Neural cell (in vitro differentiated cells): ENCODE data around the gene CYP1A2. TPM values are rescaled to one million over a fixed set of nuclear protein-coding genes. Genes with fewer than 3 reads are reported as not detected.

Experiments
- H2AFZ ChIP-seq: fragments of 200-600, 300-800 bp; sonication (generic), shearing (Covaris generic); 2 replicates; pipeline ENCODE4 v1.6.0; 2014; ENCODE audit warnings: low read depth, mild to moderate bottlenecking, antibody characterized with exemption, low read length, moderate library complexity
- H3F3A ChIP-seq: fragments of 200-600 bp; shearing (Covaris generic); 2 replicates; pipeline ENCODE4 v1.6.1; 2016; ENCODE audit warnings: mild to moderate bottlenecking, moderate library complexity, mixed read lengths, antibody characterized with exemption, low read length; ENCODE audit not compliant: insufficient read depth, poor library complexity, severe bottlenecking
- H3K27ac ChIP-seq: fragments of 200-600, 300-800 bp; sonication (generic), shearing (Covaris generic); 2 replicates; pipeline ENCODE4 v1.5.1; 2014; ENCODE audit warnings: mild to moderate bottlenecking, low read length, moderate library complexity
- H3K27me3 ChIP-seq: fragments of 300-800, 200-600 bp; sonication (generic), shearing (Covaris generic); 2 replicates; pipeline ENCODE4 v1.6.0; 2014; ENCODE audit warnings: mild to moderate bottlenecking, low read depth, low read length, moderate library complexity; ENCODE audit not compliant: insufficient read depth
- H3K36me3 ChIP-seq: fragments of 300-800, 200-600 bp; sonication (generic), shearing (Covaris generic); 2 replicates; pipeline ENCODE4 v1.5.1; 2014; ENCODE audit warnings: mild to moderate bottlenecking, antibody characterized with exemption, low read length, moderate library complexity; ENCODE audit not compliant: insufficient read depth
- H3K4me2 ChIP-seq: fragments of 300-800, 200-600 bp; sonication (generic), shearing (Covaris generic); 2 replicates; pipeline ENCODE4 v1.6.0; 2014; ENCODE audit warnings: mild to moderate bottlenecking, low read length
- H3K4me3 ChIP-seq: fragments of 300-800, 200-600 bp; sonication (generic), shearing (Covaris generic); 2 replicates; pipeline ENCODE4 v1.5.1; 2014; ENCODE audit warnings: mild to moderate bottlenecking, low read length, moderate library complexity
- H3K79me2 ChIP-seq: fragments of 200-600 bp; shearing (Covaris generic); replicated peaks from 2 replicates; pipeline ENCODE4 v1.6.0; 2014; ENCODE audit warnings: mild to moderate bottlenecking, low read length, moderate library complexity; ENCODE audit not compliant: insufficient read depth
- H3K9ac ChIP-seq: fragments of 300-800, 200-600 bp; sonication (generic), shearing (Covaris generic); 2 replicates; pipeline ENCODE4 v1.6.1; 2016; ENCODE audit warnings: mild to moderate bottlenecking, low read length, mixed read lengths
- H3K9me2 ChIP-seq: fragments of 200-600 bp; shearing (Covaris generic); 2 replicates; pipeline ENCODE4 v1.6.1; 2016; ENCODE audit warnings: mild to moderate bottlenecking, low read length, mixed read lengths; ENCODE audit not compliant: insufficient read depth
- H3K9me3 ChIP-seq: fragments of 200-600, 300-800 bp; sonication (generic), shearing (Covaris generic); 2 replicates; pipeline ENCODE4 v1.6.1; 2016; ENCODE audit warnings: mild to moderate bottlenecking, mixed run types, low read length, moderate library complexity, mixed read lengths
- H4K20me1 ChIP-seq: fragments of 200-600 bp; shearing (Covaris generic); 2 replicates; pipeline ENCODE4 v1.6.1; 2016; ENCODE audit warnings: mild to moderate bottlenecking, mixed run types; ENCODE audit not compliant: insufficient read depth
- CTCF ChIP-seq: fragments of 450-650 bp; IDR thresholded peaks from 2 replicates; pipeline ENCODE4 v1.5.1; 2014; ENCODE audit warnings: antibody characterized with exemption, mild to moderate bottlenecking, moderate library complexity; ENCODE audit not compliant: poor library complexity, severe bottlenecking
- EP300 ChIP-seq: fragments of 450-650 bp; conservative IDR thresholded peaks from 2 replicates; pipeline ENCODE4 v1.6.1; 2014; ENCODE audit warnings: antibody characterized with exemption, mild to moderate bottlenecking, moderate library complexity; ENCODE audit not compliant: poor library complexity, severe bottlenecking
- EZH2 ChIP-seq: fragments of 200-600, 300-800 bp; shearing (Covaris generic), sonication (generic); IDR thresholded peaks from 2 replicates; pipeline ENCODE4 v1.6.1; 2014; ENCODE audit warnings: antibody characterized with exemption, low read length, borderline replicate concordance, mild to moderate bottlenecking; ENCODE audit not compliant: insufficient read depth, poor library complexity, severe bottlenecking
- MXI1 ChIP-seq: fragments of 450-650 bp; conservative IDR thresholded peaks from 2 replicates; pipeline ENCODE4 v1.6.1; 2014; ENCODE audit warnings: antibody characterized with exemption, mild to moderate bottlenecking; ENCODE audit not compliant: poor library complexity, severe bottlenecking
- POLR2AphosphoS5 ChIP-seq: IDR thresholded peaks from 2 replicates; pipeline ENCODE4 v1.6.1; 2012
- RAD21 ChIP-seq: fragments of 450-650 bp; conservative IDR thresholded peaks from 2 replicates; pipeline ENCODE4 v1.6.1; 2014; ENCODE audit warnings: antibody characterized with exemption, mild to moderate bottlenecking, moderate library complexity
- REST ChIP-seq: IDR thresholded peaks from 2 replicates; pipeline ENCODE4 v1.6.1; 2012; ENCODE audit warnings: borderline replicate concordance
- SMC3 ChIP-seq: fragments of 450-650 bp; conservative IDR thresholded peaks from 2 replicates; pipeline ENCODE4 v1.6.1; 2014; ENCODE audit warnings: antibody characterized with exemption, mild to moderate bottlenecking, moderate library complexity; ENCODE audit not compliant: poor library complexity
- TAF1 ChIP-seq: IDR thresholded peaks from 2 replicates; pipeline ENCODE4 v1.6.1; 2012; ENCODE audit warnings: low read depth
- polyA plus RNA-seq: library from polyadenylated mRNA; depleted of rRNA; stranded (reverse); fragments of >200 nt; gene quantifications from 2 replicates; pipeline ENCODE4 v1.2.3, GENCODE V29; 2014

CYP1A2 gene
- polyA plus RNA-seq, 1 donor from 2014 or later = not detected

- Histone ChIP-seq H3K4me3 (no peak overlapping the region), H3K4me2 (no peak overlapping the region), H3F3A (no peaks in the 10 kb centered on the region), H3K36me3 (no peaks in the 10 kb centered on the region), H3K27ac (no peak overlapping the region), H3K27me3 (no peaks in the 10 kb centered on the region), H2AFZ (no peak overlapping the region), H3K9me2 (no peaks in the 10 kb centered on the region), H3K9ac (no peak overlapping the region), H3K79me2 (peaks cover 6% of the 10 kb centered on the region), H3K9me3 (no peaks in the 10 kb centered on the region), H4K20me1 (no peaks in the 10 kb centered on the region)
- TF ChIP-seq MXI1 = no peak
- TF ChIP-seq REST = no peak
- TF ChIP-seq CTCF = no peak
- no peak for TF ChIP-seq POLR2AphosphoS5
- TF ChIP-seq EZH2 = no peak
- TF ChIP-seq EP300 = no peak
- no peak for TF ChIP-seq TAF1
- TF ChIP-seq RAD21 = no peak
- no peak for TF ChIP-seq SMC3
These were observed 29.3 kb downstream of the CYP1A2 start for GRCh38 chr15:74777769-74778598.

- Histone ChIP-seq H3K27me3 (no peaks in the 10 kb centered on the region), H3F3A (no peaks in the 10 kb centered on the region), H3K9me3 (no peaks in the 10 kb centered on the region), H3K9me2 (no peaks in the 10 kb centered on the region), H3K79me2 (peaks cover 12% of the 10 kb centered on the region), H3K4me2 (no peak overlapping the region), H3K27ac (no peak overlapping the region), H4K20me1 (peaks cover 1% of the 10 kb centered on the region), H3K9ac (no peak overlapping the region), H3K4me3 (no peak overlapping the region), H2AFZ (no peak overlapping the region), H3K36me3 (no peaks in the 10 kb centered on the region)
- TF ChIP-seq MXI1 = no peak
- no peak for TF ChIP-seq TAF1
- TF ChIP-seq POLR2AphosphoS5 = no peak
- no peak for TF ChIP-seq EP300
- no peak for TF ChIP-seq RAD21
- TF ChIP-seq REST = no peak
- TF ChIP-seq SMC3 = no peak
- TF ChIP-seq EZH2 = no peak
- TF ChIP-seq CTCF = no peak
These were observed 29.9 kb downstream of the CYP1A2 start for GRCh38 chr15:74778599-74778970.
